DMS153 treated with DMSO at 0.1 percent for 48 hours (cell line): ENCODE measurements around the gene ZNF688.
"Not testable (repeated sequence)": the region's sequence is repeated elsewhere in the genome, so short reads cannot be mapped to it uniquely, and the experiment has no call there.

Source experiments
- DNase-seq: peaks from one replicate; lab custom pipeline; 2025; ENCODE audit not compliant: unreplicated experiment; lab: John Stamatoyannopoulos, UW

ZNF688 gene

GRCh38 chr16:30535106-30535776 lies 36.3 kb downstream of the ZNF688 start:
- DNase-seq = no peak

DNA sequence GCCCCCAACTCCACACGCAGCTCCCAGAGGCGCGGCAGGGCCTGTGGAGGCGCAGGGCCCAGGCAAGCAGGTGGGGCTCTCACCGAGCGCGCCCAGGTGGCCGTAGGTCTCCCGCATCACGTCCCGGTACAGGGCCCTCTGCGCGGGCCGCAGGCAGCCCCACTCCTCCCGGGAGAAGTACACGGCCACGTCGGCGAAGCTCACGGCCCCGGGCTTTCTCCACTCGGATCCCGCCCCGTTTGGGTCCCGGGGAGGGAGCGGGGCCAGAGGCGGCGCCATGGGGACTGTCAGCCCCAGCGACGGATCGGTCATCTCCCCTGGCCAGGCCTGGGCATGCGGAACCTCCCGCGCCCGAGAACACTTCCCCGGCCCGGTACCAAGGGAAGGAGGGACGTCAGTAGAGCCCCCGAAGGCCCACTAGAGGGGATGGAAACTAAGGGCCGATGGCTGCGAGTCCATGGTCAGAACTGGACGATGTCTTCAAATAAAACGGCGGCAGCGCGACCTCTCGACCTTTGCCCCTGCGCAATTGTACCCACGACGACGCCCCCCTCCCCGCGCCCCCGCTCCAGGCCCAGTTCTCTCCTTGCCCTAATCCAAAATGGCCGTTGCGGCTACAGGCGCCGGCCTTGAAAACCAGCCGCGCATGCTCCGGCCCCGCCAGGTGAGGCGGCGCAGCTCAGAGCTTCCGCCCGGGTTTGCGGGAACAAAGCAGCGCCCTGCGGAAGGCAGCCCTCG lies 37.0 kb downstream of the ZNF688 start, which contains the start of gene ZNF747:
Gene ZNF747 (minus strand): TSS at position 491 of the 738 bp plus-strand sequence. CDS start 179 bp downstream, at position 312.
- peak; percentile 66 for DNase-seq

DNA sequence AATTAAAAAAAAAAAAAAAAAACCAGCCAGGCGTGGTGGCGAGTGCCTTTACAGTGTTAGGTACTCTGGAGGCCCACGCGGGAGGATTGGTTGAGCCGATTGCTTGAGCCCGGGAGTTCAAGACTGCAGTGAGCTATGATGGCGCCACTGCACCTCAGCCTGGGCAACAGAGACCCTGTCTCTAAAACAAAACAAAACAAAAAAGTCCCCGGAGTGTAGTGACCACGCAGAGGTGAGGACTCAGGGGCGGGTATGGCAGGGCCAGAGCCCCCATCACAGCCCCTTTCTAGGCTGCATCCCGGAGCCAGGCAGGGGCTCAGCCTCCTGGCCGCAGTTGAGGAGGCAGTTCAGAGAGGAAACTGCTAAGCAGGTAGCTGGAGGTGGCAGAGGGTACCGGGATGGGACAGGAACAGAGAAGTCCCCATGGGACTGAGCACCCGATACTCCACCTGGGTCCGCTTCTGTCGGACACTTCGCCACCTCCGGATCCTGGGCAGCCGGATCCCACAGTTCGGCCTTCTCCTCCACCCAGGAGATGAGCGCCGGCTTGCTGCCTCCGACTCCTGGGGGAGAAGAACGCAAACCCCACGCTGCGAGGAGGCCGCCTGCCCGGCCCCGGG lies 37.7 kb downstream of the ZNF688 start:
- no peak for DNase-seq

DNA sequence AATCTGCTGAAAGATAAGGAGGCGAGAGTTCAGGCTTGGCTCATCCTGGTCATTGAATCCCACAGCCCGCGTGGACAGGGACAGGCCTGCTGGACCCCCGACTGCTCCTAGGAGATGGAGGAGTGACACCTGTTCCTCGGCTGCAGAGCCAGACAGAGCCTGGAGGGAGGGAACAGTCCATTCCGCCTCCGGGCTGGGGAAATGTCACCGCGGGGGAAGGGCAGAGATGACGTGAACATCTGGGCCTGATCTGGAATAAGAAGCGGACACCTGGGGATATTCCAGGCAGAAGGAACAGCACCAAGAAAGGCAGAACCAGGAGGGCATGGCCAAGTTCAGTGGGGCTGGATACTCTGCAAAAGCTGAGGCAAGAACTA lies 38.4 kb downstream of the ZNF688 start:
- DNase-seq = no peak

GRCh38 chr16:30532285-30533145 lies 39.0 kb downstream of the ZNF688 start:
- DNase-seq = no peak

- no peak for DNase-seq
Observed at GRCh38 chr16:30530163-30531037, 41.1 kb downstream of the ZNF688 start.

- no peak for DNase-seq
Observed at GRCh38 chr16:30528799-30529457, 42.6 kb downstream of the ZNF688 start.

DNA sequence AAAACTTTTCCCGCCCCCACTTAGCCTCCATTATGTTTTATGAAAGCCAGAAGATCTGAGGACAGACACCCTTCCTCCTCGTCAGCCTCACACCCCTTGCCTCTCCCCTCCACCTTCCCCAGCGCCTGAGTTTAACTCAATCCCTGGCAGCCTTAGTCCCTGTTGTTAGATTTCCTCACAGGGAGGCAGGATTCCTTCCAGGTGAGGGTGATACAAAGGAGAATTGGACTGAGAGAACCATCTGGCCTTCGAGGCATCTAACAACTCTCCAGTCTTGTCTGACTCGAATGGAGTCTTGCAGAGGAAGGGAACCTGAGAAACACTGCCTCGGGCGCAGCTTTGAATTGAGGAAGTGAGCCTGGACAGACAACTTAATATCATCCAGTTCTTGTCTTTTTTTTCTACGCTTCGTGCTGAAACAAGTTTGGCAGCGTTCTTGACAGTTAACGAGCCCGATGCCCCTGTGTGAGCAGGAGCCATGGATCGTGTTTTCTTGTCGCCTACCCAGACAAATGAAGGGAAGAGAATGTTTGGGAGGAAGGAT lies 43.8 kb downstream of the ZNF688 start:
- DNase-seq = peak; percentile 13

GRCh38 chr16:30526823-30527634 lies 44.5 kb downstream of the ZNF688 start:
- DNase-seq = peak; percentile 92

DNA sequence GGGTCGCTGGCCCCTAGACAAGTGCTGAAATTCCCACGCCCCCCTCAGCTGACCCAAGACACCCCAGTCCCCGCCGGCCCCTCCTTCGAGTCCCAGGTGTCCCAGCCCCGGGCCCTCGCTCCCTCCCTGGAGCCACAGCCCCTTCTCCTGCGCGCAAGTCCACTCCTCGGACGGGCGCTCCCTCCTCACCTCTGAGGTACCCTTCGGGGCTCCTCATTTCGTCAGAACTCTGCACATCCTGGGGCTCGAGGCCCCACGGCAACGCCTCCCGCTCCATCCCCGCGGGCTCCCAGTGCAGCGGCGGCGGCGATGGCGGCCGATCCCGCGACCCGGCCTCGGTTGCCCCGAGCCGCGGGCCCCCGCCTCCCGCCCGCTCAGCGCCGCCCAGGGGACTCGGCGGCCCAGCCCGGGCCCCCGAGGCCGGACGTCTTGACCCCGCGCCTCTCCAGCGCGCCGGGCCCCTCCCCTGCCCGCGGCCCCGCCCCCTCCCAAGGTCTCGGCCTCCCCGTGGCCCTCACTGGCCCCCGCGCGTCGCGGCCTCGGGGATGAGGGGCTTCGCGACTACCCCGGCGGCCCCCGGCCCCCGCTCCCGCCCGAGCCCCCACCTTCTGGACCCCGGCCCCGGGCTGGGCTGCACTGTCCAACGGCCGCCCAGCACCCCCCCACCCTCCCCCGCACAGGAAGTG lies 45.2 kb downstream of the ZNF688 start, which contains the start of gene ZNF768:
Gene ZNF768 (minus strand): TSS at position 430 of the 686 bp plus-strand sequence. CDS start 153 bp downstream, at position 277.
- no peak for DNase-seq

GRCh38 chr16:30525844-30526136 lies 45.7 kb downstream of the ZNF688 start:
- DNase-seq = no peak

DNA sequence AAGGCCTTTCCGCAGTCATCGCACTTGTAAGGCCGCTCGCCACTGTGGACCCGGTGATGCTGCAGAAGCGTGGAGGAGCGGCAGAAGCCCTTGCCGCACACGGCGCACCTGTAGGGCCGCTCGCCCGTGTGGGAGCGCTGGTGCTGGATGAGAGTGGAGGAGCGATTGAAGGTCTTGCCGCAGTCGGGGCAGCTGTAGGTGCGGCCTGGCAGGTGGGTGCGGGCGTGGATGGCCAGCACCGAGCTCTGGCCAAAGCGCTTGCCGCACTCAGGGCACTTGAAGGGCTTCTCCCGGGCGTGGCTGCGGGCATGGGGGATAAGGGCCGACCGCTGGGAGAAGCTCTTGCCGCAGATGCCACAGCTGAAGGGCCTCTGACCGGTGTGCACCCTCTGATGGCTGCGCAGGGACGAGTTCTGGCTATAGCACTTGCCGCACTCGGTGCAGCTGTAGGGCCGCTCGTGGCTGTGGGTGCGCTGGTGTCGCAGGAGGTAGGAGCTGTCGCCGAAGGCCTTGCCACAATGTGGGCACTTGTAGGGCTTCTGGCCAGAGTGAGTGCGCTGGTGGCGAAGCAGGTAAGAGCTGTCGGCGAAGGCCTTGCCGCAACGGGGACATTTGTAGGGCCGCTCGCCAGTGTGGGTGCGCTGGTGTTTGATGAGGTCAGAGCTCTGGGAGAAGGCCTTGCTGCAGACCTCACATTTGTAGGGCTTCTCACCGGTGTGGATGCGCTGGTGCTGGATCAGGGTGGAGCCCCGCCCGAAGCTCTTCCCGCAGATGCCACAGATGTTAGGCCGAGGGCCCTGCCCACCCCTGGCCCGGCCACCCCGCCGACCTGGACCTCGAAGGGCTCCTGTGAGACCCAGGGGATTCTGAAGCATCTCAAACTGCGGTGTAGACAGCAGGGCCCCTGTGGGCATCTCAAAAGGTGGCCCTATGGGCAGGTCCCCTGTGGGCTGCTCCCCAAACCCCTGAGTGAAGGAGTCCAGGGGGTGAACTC lies 46.6 kb downstream of the ZNF688 start:
- DNase-seq = no peak

DNA sequence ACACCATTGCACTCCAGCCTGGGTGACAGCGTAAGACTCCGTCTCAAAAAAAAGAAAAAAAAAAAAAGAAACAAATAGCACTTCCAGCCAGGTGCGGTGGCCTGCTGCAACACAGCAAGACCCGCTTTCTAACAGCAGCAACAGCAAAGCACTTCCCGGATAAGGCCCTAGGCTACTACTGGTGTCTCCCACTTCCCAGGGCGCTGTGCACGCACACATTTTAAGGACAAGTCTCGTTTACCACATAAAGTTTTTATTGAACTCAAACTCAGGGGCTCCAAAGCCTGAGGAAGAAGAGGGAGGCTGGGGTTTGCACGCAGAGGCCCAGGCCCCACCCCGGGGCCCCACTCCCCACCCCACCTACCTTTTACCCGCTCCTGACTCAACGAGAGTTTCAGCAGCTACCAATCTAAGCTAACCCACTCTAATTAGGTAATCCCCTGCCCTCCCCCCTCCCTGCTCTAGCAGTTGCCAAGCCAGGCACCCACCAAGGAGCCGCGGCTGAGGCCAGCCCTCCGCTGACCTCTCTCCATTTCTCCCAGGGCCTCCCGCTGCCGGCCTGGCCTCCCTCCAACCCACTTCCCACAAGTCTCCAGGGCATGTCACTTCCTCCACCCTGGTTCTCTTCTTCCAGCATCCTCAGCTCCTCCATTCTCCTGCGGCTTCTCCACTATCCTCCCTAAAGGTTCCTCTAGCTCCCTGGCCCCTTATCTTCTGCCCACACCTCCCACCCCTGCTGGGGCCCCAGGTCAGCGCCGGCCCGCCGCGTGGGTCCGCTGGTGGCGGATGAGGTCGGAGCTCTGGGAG lies 47.5 kb downstream of the ZNF688 start:
- no peak for DNase-seq

- not testable (repeated sequence) for DNase-seq
Observed at GRCh38 chr16:30522702-30523463, 48.6 kb downstream of the ZNF688 start.
